Thoracic aorta (tissue), 2 donors: ENCODE data around the gene KCNH8. TPM values are rescaled to one million over a fixed set of nuclear protein-coding genes. Genes with fewer than 3 reads are reported as not detected.

Experiments
- ATAC-seq: fragments of 150-250 bp; one replicate; pipeline ENCODE4 v1.8.0; 2017; ENCODE audit warnings: low read depth; ENCODE audit not compliant: insufficient number of reproducible peaks, low FRiP score
- DNase-seq: peaks from one replicate; pipeline ENCODE4 v3.0.0-alpha.2; 2020; ENCODE audit warnings: low spot score
- H3K27ac ChIP-seq, 2 donors: fragments of 200-600 bp; sonication (generic); 1 replicate in 1 of 2; 2 replicates in 1 of 2; pipeline ENCODE4 v1.5.1; 2016; ENCODE audit warnings: mild to moderate bottlenecking in 2 of 2, moderate library complexity in 2 of 2
- H3K27me3 ChIP-seq: fragments of 200-600 bp; sonication (generic); replicated peaks from 2 replicates; pipeline ENCODE4 v1.6.0; 2016; ENCODE audit warnings: mild to moderate bottlenecking; ENCODE audit not compliant: insufficient read depth
- H3K36me3 ChIP-seq: fragments of 200-600 bp; sonication (generic); one replicate; pipeline ENCODE4 v1.5.1; 2016
- H3K4me1 ChIP-seq, 2 donors: fragments of 200-600 bp; sonication (generic); 1 replicate in 1 of 2; 2 replicates in 1 of 2; pipeline versions ENCODE4 v1.5.1 to v1.6.0; 2016; ENCODE audit warnings: low read depth in 2 of 2, mild to moderate bottlenecking in 1 of 2; ENCODE audit not compliant: control insufficient read depth in 1 of 2
- H3K4me3 ChIP-seq: fragments of 200-600 bp; sonication (generic); 2 replicates; pipeline ENCODE4 v1.5.1; 2016; ENCODE audit warnings: mild to moderate bottlenecking
- H3K9me3 ChIP-seq: fragments of 200-600 bp; sonication (generic); 2 replicates; pipeline ENCODE4 v1.5.1; 2016
- total RNA-seq, 2 donors: library from RNA; depleted of rRNA; stranded (reverse); fragments of >200 nt; gene quantifications; one replicate each; pipeline versions ENCODE4 v1.1.0 to v1.2.3, GENCODE V29; 2016
- TF ChIP-seq, protein P1 (sequence below): fragments of 200-600 bp; sonication (generic); IDR thresholded peaks from one replicate; pipeline ENCODE4 v1.5.1; 2019; ENCODE audit warnings: antibody characterized with exemption

The KCNH8 gene
- total RNA-seq, 2 donors from 2014 or later, result 0.07 TPM; not detected in 1

DNA sequence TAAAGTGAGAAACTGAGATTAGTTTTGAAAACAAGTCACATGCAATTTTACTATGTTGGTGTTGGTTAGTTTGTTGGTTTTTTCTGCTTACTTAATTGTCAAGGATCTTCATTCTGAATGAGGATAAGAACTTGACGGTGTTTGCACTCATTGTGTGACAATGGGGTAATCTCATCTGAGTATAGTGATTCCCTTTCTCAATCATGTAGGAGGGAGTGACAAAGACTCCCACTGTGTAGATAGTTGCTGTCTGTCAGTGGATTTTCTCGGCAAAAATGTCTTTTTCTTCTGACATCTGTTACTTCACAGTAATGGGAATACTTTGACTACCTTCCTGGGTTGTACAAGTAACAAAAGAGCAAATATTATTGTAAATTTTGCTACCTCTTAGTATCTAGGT is 23.5 kb downstream of the KCNH8 start:
- Histone ChIP-seq H3K4me1 (no peaks in the 10 kb centered on the region), H3K36me3 (no peaks in the 10 kb centered on the region), H3K27me3 (no peaks in the 10 kb centered on the region), H3K9me3 (no peaks in the 10 kb centered on the region), H3K27ac (no peak overlapping the region), H3K4me3 (no peak overlapping the region)
- TF ChIP-seq, protein P1, sequence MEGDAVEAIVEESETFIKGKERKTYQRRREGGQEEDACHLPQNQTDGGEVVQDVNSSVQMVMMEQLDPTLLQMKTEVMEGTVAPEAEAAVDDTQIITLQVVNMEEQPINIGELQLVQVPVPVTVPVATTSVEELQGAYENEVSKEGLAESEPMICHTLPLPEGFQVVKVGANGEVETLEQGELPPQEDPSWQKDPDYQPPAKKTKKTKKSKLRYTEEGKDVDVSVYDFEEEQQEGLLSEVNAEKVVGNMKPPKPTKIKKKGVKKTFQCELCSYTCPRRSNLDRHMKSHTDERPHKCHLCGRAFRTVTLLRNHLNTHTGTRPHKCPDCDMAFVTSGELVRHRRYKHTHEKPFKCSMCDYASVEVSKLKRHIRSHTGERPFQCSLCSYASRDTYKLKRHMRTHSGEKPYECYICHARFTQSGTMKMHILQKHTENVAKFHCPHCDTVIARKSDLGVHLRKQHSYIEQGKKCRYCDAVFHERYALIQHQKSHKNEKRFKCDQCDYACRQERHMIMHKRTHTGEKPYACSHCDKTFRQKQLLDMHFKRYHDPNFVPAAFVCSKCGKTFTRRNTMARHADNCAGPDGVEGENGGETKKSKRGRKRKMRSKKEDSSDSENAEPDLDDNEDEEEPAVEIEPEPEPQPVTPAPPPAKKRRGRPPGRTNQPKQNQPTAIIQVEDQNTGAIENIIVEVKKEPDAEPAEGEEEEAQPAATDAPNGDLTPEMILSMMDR, result no peak
- ATAC-seq (no peak), DNase-seq (no peak)

DNA sequence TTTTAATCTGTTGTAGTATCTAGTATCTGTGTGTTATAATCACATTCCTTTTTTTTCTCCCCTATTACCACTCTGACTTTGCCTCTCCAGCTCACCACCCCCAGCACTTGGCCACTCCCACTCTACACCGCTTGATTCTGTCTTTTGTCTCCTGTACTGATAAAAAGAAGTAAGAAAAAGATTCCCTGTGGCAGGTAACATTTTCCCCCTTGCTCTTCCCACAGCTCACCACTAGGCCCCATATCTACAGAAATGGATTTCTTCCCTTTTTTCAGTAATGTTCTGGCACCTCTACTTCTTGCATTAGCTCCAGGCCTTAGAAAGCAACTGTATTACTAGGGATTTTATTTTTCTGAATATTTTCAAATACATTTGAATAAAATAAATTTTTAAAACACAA is 25.6 kb downstream of the KCNH8 start:
- Histone ChIP-seq H3K36me3 (no peaks in the 10 kb centered on the region), H3K4me3 (no peak overlapping the region), H3K27me3 (no peaks in the 10 kb centered on the region), H3K9me3 (no peaks in the 10 kb centered on the region), H3K4me1 (no peaks in the 10 kb centered on the region), H3K27ac (no peak overlapping the region)
- TF ChIP-seq, protein P1, result no peak
- no peak for DNase-seq
- no peak for ATAC-seq

DNA sequence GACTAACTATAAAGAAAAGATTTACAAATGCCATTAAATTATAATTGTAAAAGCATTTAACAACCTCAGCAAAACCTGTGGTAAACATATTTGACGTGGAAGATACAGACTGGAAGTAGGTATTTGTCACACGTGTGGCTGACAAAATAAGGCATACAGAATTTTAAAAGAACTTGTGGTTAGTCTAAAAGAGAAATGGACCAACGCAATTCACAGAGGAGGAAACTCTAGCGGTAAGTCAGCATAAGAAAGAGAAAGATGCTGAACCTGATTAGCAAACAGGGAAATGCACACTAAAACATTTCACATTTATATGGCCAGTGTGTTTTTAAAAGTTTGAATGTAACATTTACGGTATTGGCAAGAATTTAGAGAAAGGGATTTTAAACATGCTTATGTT is 35.3 kb downstream of the KCNH8 start:
- no peak overlapping the region for H3K27ac ChIP-seq
- no peaks in the 10 kb centered on the region for H3K9me3 ChIP-seq
- TF ChIP-seq, protein P1, result no peak
- DNase-seq, result no peak
- H3K4me1 ChIP-seq, result no peaks in the 10 kb centered on the region
- ATAC-seq, result no peak
- H3K36me3 ChIP-seq, result no peaks in the 10 kb centered on the region
- H3K27me3 ChIP-seq, result no peaks in the 10 kb centered on the region
- no peak overlapping the region for H3K4me3 ChIP-seq

DNA sequence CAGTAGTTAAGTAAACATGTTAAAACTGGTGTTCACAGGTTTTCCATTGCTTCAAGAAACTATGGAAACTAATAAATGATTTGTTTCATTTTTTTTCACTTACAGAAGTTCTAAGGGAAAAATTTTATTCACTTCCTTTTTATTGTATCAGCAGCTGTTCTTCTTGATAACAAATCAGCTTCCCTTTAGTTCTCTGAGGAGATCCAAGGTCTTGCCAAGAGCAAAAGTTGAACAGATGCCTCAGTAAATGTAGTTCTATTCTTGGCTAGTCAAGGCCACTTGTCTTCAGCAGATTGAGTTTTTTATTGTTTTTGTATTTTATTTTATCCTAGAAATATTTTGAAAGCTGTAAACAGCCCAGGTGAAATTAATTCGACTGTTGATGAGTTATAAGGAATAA is 41.8 kb downstream of the KCNH8 start:
- no peaks in the 10 kb centered on the region for H3K9me3 ChIP-seq
- no peak for ATAC-seq
- no peaks in the 10 kb centered on the region for H3K27me3 ChIP-seq
- no peaks in the 10 kb centered on the region for H3K4me1 ChIP-seq
- no peaks in the 10 kb centered on the region for H3K36me3 ChIP-seq
- H3K4me3 ChIP-seq, result no peak overlapping the region
- DNase-seq, result no peak
- TF ChIP-seq, protein P1, result no peak
- H3K27ac ChIP-seq, result no peak overlapping the region

DNA sequence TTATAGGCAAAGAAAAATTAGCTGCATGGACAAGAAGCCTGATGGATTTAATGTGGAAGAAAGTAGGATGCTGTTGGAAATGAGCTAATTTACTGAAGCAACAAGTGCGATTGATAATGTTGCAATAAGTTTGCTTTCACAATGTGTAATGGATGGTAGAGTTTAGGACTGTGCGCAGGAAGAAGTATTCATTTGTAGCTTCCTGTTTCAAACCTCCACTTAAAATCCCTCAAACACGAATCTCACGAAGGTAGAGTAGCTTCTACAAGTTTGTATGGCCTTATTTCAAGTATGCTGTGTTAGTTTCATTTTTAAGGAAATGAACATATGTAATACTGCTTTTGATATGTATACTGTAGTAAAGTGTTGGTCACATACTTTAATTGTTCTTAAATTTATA is 42.3 kb downstream of the KCNH8 start:
- TF ChIP-seq, protein P1, result no peak
- H3K4me3 ChIP-seq, result no peak overlapping the region
- no peaks in the 10 kb centered on the region for H3K36me3 ChIP-seq
- H3K27me3 ChIP-seq, result no peaks in the 10 kb centered on the region
- DNase-seq (no peak), ATAC-seq (no peak)
- no peaks in the 10 kb centered on the region for H3K4me1 ChIP-seq
- no peaks in the 10 kb centered on the region for H3K9me3 ChIP-seq
- H3K27ac ChIP-seq, result no peak overlapping the region
